ENCODE data around the gene HTR3D.
"Not testable (repeated sequence)": the region's sequence is repeated elsewhere in the genome, so short reads cannot be mapped to it uniquely, and the experiment has no call there.

The HTR3D gene

GRCh38 chr3:184066211-184066610 is 34.7 kb downstream of the HTR3D start:
- no peak for TF ChIP-seq Cebpa-rat (IDR thresholded peaks at IDR 0.05)
- H4K20me1 ChIP-seq, result no peaks in the 10 kb centered on the region
- no peak overlapping the region for H3K4me3 ChIP-seq
- no peak overlapping the region for H3K27ac ChIP-seq
- H3K36me3 ChIP-seq, result no peaks in the 10 kb centered on the region
- no peaks in the 10 kb centered on the region for H3K27me3 ChIP-seq
- peaks cover 22% of the 10 kb centered on the region for H3K9me3 ChIP-seq
- no peak overlapping the region for H3K4me2 ChIP-seq
- no peaks in the 10 kb centered on the region for H3K4me1 ChIP-seq
- H3K9ac ChIP-seq, result no peak overlapping the region

DNA sequence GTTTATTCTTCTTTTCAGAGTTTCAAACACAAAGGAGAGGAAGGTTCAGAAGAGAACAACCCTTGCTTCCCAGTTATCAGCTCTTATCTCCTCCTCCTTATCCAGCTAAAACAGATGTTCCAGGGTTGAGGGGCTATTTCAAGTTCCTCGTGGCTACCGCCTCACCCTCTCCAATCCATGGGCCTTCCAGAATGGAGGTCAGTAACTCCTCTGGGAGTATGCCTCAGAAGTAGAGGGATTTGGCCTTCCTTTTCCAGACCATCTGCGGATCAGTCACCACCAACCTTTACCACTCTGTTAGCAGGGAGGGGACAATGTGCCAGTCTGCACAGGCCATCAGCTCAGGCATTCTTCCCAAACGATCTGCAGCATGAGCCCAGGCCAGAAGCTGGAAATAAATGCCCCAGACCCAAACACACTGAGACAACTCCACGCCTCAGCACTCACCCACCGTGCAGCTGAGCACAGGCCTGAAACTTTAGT is 36.1 kb downstream of the HTR3D start:
- no peak for TF ChIP-seq Cebpa-rat (IDR thresholded peaks at IDR 0.05)
- Histone ChIP-seq H4K20me1 (no peaks in the 10 kb centered on the region), H3K4me2 (no peak overlapping the region), H3K9ac (no peak overlapping the region), H3K36me3 (no peaks in the 10 kb centered on the region), H3K9me3 (peaks cover 24% of the 10 kb centered on the region), H3K4me3 (no peak overlapping the region), H3K27ac (no peak overlapping the region), H3K27me3 (no peaks in the 10 kb centered on the region), H3K4me1 (no peaks in the 10 kb centered on the region)

- H3K4me1 ChIP-seq, result no peaks in the 10 kb centered on the region
- no peak overlapping the region for H3K4me2 ChIP-seq
- no peak overlapping the region for H3K4me3 ChIP-seq
- no peak for TF ChIP-seq Cebpa-rat (IDR thresholded peaks at IDR 0.05)
- peaks cover 24% of the 10 kb centered on the region for H3K9me3 ChIP-seq
- no peaks in the 10 kb centered on the region for H3K36me3 ChIP-seq
- H3K27me3 ChIP-seq, result no peaks in the 10 kb centered on the region
- no peak overlapping the region for H3K27ac ChIP-seq
- no peaks in the 10 kb centered on the region for H4K20me1 ChIP-seq
- H3K9ac ChIP-seq, result no peak overlapping the region
Measured at GRCh38 chr3:184068344-184068743, 36.8 kb downstream of the HTR3D start.

DNA sequence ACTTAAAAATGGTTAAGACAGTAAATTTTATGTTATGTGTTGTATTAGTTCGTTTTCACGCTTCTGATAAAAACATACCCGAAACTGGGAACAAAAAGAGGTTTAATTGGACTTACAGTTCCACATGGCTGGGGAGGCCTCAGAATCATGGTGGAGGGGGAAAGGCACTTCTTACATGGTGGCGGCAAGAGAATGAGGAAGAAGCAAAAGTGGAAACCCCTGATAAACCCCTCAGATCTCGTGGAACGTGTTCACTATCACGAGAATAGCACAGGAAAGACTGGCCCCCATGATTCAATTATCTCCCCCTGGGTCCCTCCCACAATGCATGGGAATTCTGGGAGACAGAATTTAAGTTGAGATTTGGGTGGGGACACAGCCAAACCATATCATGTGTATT is 39.6 kb downstream of the HTR3D start:
- not testable (repeated sequence) for H3K27ac ChIP-seq, H3K4me3 ChIP-seq, H3K27me3 ChIP-seq, H3K9ac ChIP-seq, H3K4me1 ChIP-seq, H3K36me3 ChIP-seq, H4K20me1 ChIP-seq, H3K4me2 ChIP-seq
- H3K9me3 ChIP-seq, result peaks cover 24% of the 10 kb centered on the region

GRCh38 chr3:184073621-184074020 is 42.1 kb downstream of the HTR3D start:
- Histone ChIP-seq H4K20me1 (no peaks in the 10 kb centered on the region), H3K4me2 (no peak overlapping the region), H3K9ac (no peak overlapping the region), H3K27me3 (no peaks in the 10 kb centered on the region), H3K27ac (no peak overlapping the region), H3K9me3 (peaks cover 24% of the 10 kb centered on the region), H3K36me3 (no peaks in the 10 kb centered on the region), H3K4me3 (no peak overlapping the region), H3K4me1 (no peaks in the 10 kb centered on the region)
- TF ChIP-seq Cebpa-rat (IDR thresholded peaks at IDR 0.05), result no peak

GRCh38 chr3:184075901-184076300 is 44.4 kb downstream of the HTR3D start:
- H3K9ac ChIP-seq, result no peak overlapping the region
- no peaks in the 10 kb centered on the region for H3K27me3 ChIP-seq
- H4K20me1 ChIP-seq, result no peaks in the 10 kb centered on the region
- peaks cover 6% of the 10 kb centered on the region for H3K9me3 ChIP-seq
- TF ChIP-seq Cebpa-rat (IDR thresholded peaks at IDR 0.05), result no peak
- H3K27ac ChIP-seq, result no peak overlapping the region
- H3K4me1 ChIP-seq, result no peaks in the 10 kb centered on the region
- H3K36me3 ChIP-seq, result no peaks in the 10 kb centered on the region
- H3K4me3 ChIP-seq, result no peak overlapping the region
- H3K4me2 ChIP-seq, result no peak overlapping the region

DNA sequence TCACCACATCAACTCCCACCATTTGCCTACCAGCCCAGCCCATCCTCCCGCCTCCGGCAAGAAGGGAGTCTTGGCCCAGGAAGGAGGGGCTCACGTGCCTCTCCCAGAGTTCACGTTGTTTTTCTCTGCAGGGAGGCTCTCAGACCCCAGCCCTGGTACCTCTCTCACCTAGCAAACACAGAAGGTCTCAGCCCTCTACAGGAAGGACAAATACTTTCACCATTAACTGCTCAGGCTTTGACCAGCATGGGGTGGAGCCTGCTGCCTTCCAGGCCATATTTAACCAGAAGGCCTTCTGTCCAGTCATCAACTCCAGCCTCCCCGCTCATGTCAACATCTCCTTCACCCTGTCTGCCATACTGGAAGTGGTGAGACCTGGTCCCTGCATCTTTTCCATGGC is 46.3 kb downstream of the HTR3D start:
- Histone ChIP-seq H4K20me1 (no peaks in the 10 kb centered on the region), H3K4me2 (no peak overlapping the region), H3K27ac (no peak overlapping the region), H3K27me3 (no peaks in the 10 kb centered on the region), H3K9me3 (no peaks in the 10 kb centered on the region), H3K4me3 (no peak overlapping the region), H3K36me3 (no peaks in the 10 kb centered on the region), H3K4me1 (no peaks in the 10 kb centered on the region), H3K9ac (no peak overlapping the region)
- TF ChIP-seq Cebpa-rat (IDR thresholded peaks at IDR 0.05), result no peak

DNA sequence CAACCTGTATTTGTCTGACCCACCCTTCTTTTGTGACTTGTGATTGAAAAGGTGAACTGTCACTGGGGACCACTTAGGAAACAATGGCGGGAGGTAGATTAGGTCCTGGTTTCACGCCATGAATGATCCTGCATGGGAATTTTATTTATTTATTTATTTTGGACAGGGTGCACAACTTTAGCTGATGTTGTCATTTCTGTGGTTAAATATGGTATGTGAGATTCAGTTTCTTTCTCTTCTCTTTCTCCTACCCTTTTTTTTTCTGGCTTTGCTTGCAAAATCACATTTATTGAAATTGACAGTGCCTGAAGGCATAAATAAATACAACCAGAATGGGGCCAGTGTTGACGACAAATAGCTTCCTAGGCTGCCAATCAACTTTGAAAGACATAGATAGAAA is 47.3 kb downstream of the HTR3D start:
- no peaks in the 10 kb centered on the region for H3K27me3 ChIP-seq
- H3K9me3 ChIP-seq, result no peaks in the 10 kb centered on the region
- H3K27ac ChIP-seq, result no peak overlapping the region
- no peaks in the 10 kb centered on the region for H4K20me1 ChIP-seq
- H3K9ac ChIP-seq, result no peak overlapping the region
- H3K36me3 ChIP-seq, result no peaks in the 10 kb centered on the region
- no peaks in the 10 kb centered on the region for H3K4me1 ChIP-seq
- no peak overlapping the region for H3K4me3 ChIP-seq
- no peak for TF ChIP-seq Cebpa-rat (IDR thresholded peaks at IDR 0.05)
- no peak overlapping the region for H3K4me2 ChIP-seq

DNA sequence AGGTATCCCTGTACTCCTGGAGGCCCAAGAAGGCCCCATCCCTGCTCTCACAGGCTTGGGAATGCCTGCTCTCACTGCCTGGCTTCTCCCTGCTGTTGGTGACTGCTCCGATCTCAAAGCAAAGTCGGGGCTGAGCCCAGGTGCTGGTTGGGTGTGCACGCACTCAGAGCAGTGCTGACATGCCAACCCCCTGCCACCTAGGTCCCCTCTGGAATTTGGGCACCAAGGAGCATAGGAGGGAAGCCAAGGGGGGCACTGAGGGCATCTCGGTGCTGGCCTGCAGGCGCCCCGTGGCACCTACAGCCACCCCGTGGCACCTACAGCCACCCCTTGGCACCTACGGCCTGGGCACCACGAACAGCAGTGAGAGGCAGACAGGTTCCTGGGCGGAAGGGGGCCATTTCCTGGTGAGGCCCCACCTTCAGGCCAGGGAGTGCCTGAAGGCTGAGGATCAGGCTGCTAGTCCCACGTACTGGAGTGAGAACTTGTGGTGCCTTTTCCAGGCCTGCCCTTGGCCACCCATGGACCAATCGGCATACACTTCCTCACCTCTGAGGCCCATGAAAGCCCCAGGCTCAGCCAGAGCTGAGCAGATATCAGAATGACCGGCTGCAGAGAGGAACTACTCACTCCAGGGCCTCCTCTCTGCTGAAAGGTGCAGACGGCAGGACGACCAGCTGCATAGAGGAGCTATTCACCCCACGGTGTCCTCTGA is 49.7 kb downstream of the HTR3D start:
- H3K27me3 ChIP-seq, result no peaks in the 10 kb centered on the region
- H3K4me3 ChIP-seq, result no peak overlapping the region
- no peak overlapping the region for H3K27ac ChIP-seq
- no peak for TF ChIP-seq Cebpa-rat (IDR thresholded peaks at IDR 0.05)
- H4K20me1 ChIP-seq, result no peaks in the 10 kb centered on the region
- no peaks in the 10 kb centered on the region for H3K36me3 ChIP-seq
- no peak overlapping the region for H3K9ac ChIP-seq
- H3K9me3 ChIP-seq, result no peaks in the 10 kb centered on the region
- no peak overlapping the region for H3K4me2 ChIP-seq
- H3K4me1 ChIP-seq, result peaks cover 6% of the 10 kb centered on the region

- Histone ChIP-seq H4K20me1 (no peaks in the 10 kb centered on the region), H3K4me3 (no peak overlapping the region), H3K9me3 (no peaks in the 10 kb centered on the region), H3K27me3 (no peaks in the 10 kb centered on the region), H3K36me3 (no peaks in the 10 kb centered on the region), H3K9ac (no peak overlapping the region), H3K4me2 (no peak overlapping the region), H3K4me1 (peaks cover 6% of the 10 kb centered on the region), H3K27ac (no peak overlapping the region)
- TF ChIP-seq Cebpa-rat (IDR thresholded peaks at IDR 0.05), result no peak
Measured at GRCh38 chr3:184082034-184082433, 50.5 kb downstream of the HTR3D start.

DNA sequence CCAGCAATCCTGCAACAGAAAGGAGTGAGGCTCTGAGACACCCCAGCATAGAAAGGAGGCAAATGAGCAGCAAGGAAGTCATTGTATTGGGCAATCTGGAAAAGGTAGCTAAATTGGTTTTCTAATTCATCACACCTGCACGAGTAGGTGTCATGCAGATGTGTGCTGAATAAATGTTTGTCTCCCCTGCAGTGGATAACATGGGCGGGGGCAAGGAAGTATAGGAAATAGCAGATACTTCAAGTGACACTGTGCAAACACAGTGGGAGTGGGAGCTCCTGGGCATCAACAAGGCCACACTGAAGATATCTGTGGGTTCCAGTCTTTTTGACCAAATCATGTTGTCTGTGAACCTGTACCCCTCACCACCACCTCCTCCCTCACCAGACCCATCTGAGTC is 50.9 kb downstream of the HTR3D start:
- no peak for TF ChIP-seq Cebpa-rat (IDR thresholded peaks at IDR 0.05)
- Histone ChIP-seq H3K4me3 (no peak overlapping the region), H3K27ac (no peak overlapping the region), H4K20me1 (no peaks in the 10 kb centered on the region), H3K27me3 (no peaks in the 10 kb centered on the region), H3K4me2 (no peak overlapping the region), H3K9me3 (no peaks in the 10 kb centered on the region), H3K9ac (no peak overlapping the region), H3K36me3 (no peaks in the 10 kb centered on the region), H3K4me1 (peaks cover 6% of the 10 kb centered on the region)
